A673 (cell line): ENCODE results near the gene CLCNKB.

Experiments used
- CTCF ChIP-seq: fragments of 300-800, 200-600 bp; sonication (generic); conservative IDR thresholded peaks from 2 replicates; pipeline ENCODE4 v1.5.1; 2017; ENCODE audit warnings: low read depth, mild to moderate bottlenecking, antibody characterized with exemption, low read length, moderate library complexity, mixed read lengths
- EZH2 ChIP-seq: fragments of 200-600 bp; sonication (generic); IDR thresholded peaks from 2 replicates; pipeline ENCODE4 v1.6.1; 2017; ENCODE audit warnings: borderline replicate concordance, low read depth, mild to moderate bottlenecking, mixed read lengths, antibody characterized with exemption, low read length; ENCODE audit not compliant: poor library complexity, severe bottlenecking

- no peak for TF ChIP-seq CTCF
- no peak for TF ChIP-seq EZH2
These were observed 20.4 kb upstream of the CLCNKB start for GRCh38 chr1:16023050-16023653.
